ENCODE measurements around the gene CSKMT. TPM values are rescaled to one million over a fixed set of nuclear protein-coding genes. Genes with fewer than 3 reads are reported as not detected.

The CSKMT gene
- polyA plus RNA-seq, 3 donors from 2014 or later: 2.1 to 4.4 TPM; not detected in 1

- DNase-seq: no peak
- Mint-ChIP-seq H3K27ac (peak within 1 kb of the TSS; percentile 94 to 98 (median 97)), H3K4me1 (peaks cover 47 to 56% of the 10 kb centered on the region in 2 donors), H3K27me3 (ENCODE audit: low read depth in 3 of 3) (peaks cover 2 to 11% (median 8%) of the 10 kb centered on the region in 3 donors), H3K9me3 (no peaks in the 10 kb centered on the region), H3K36me3 (peaks cover 0 to 5% (median 3%) of the 10 kb centered on the region in 3 donors), H3K4me3 (peak within 1 kb of the TSS; percentile 91 to 96 (median 93))
These were observed 42.3 kb downstream of the CSKMT start, which contains the start of the genes BSCL2 and GNG3 for GRCh38 chr11:62707277-62707861. Gene BSCL2 (minus strand): TSS chr11:62707424. CDS start chr11:62707195, 229 bp downstream. Gene GNG3 (plus strand): TSS chr11:62707676. CDS start chr11:62708296, 620 bp downstream.

- peak overlapping the region; percentile 94 to 98 (median 97) for H3K27ac Mint-ChIP-seq
- no peaks in the 10 kb centered on the region for H3K9me3 Mint-ChIP-seq
- H3K27me3 Mint-ChIP-seq (ENCODE audit: low read depth in 3 of 3): peaks cover 2 to 11% (median 8%) of the 10 kb centered on the region in 3 donors
- peaks cover 48 to 66% of the 10 kb centered on the region in 2 donors for H3K4me1 Mint-ChIP-seq
- H3K4me3 Mint-ChIP-seq: peak overlapping the region; percentile 91 to 96 (median 93)
- DNase-seq: no peak
- peaks cover 1 to 5% (median 5%) of the 10 kb centered on the region in 3 donors for H3K36me3 Mint-ChIP-seq
These were observed 43.3 kb downstream of the CSKMT start for GRCh38 chr11:62708392-62708791.

- Mint-ChIP-seq H3K36me3 (peaks cover 4 to 7% (median 5%) of the 10 kb centered on the region in 3 donors), H3K27ac (peak overlapping the region; percentile 94 to 98 (median 97)), H3K9me3 (no peaks in the 10 kb centered on the region), H3K4me3 (peak overlapping the region; percentile 91 to 96 (median 93)), H3K4me1 (peaks cover 49 to 69% of the 10 kb centered on the region in 2 donors), H3K27me3 (ENCODE audit: low read depth in 3 of 3) (peaks cover 2 to 11% (median 8%) of the 10 kb centered on the region in 3 donors)
- DNase-seq: no peak
These were observed 43.7 kb downstream of the CSKMT start for GRCh38 chr11:62708793-62709192.

DNA sequence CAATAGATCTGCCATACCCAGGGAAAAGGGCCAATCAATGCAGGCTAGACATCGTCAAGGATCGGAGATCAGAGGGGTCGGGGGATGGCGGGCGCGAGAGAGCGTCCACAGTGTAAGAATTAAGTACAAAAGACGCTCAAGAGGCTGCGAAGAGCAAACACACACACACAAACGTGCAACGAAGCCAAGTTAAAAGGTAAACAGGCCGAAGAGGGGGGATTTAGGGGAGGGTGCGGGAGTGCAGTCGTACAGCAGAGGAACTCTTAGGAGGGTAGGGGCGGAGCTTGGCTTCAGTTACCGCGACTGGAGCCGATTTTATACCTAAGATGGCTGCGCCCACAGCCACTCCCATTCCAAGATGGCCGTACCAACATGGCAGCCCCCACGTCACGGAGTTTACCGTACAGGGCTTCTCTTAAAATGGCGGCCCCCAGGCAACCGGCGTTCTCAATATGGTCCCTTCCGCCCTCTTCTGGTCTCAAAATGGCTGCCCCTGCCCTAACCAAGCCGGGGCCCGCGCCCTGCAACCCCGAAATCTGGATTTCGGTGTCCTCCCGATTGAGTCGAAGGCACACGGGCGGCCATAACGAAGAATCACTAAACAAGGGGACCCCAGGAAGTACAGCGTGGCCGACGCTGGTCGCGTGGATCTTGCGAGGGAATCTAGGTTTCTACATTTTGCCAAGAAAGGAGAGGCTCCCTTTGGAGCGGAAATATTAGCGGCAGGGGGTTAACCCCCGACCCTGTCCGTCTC, 44.3 kb downstream of the CSKMT start:
- DNase-seq: peak; percentile 95 to 96 (median 96)
- H3K27ac Mint-ChIP-seq: peak overlapping the region; percentile 94 to 98 (median 97)
- H3K36me3 Mint-ChIP-seq: peaks cover 4 to 7% (median 5%) of the 10 kb centered on the region in 3 donors
- H3K4me3 Mint-ChIP-seq: peak overlapping the region; percentile 91 to 96 (median 93)
- peaks cover 2 to 11% (median 8%) of the 10 kb centered on the region in 3 donors for H3K27me3 Mint-ChIP-seq (ENCODE audit: low read depth in 3 of 3)
- no peaks in the 10 kb centered on the region for H3K9me3 Mint-ChIP-seq
- H3K4me1 Mint-ChIP-seq: peaks cover 49 to 69% of the 10 kb centered on the region in 2 donors

DNA sequence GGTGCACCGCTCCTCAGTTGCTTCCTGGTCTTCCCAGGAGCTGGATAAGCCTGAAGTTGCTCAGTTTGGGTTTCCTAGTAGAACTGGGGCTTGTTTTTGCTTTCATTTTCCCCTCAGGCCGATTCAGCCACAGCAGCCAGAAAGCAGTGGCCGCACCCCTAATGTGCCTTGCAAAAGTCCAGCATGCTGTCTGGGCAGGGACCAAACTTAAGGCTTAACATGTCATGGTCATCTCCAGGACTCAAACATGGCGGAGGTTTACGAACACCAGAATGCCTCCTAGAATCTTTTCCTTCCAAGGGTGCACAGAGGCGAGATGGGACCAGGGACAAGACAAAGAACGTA, 44.9 kb downstream of the CSKMT start:
- Mint-ChIP-seq H3K27me3 (ENCODE audit: low read depth in 3 of 3) (peaks cover 2 to 11% (median 8%) of the 10 kb centered on the region in 3 donors), H3K36me3 (peaks cover 4 to 11% (median 5%) of the 10 kb centered on the region in 3 donors), H3K4me3 (peak overlapping the region; percentile 91 to 96 (median 93)), H3K4me1 (peaks cover 49 to 68% of the 10 kb centered on the region in 2 donors), H3K9me3 (no peaks in the 10 kb centered on the region), H3K27ac (peak overlapping the region; percentile 94 to 98 (median 97))
- no peak for DNase-seq

- no peak for DNase-seq
- Mint-ChIP-seq H3K36me3 (peaks cover 10 to 32% (median 23%) of the 10 kb centered on the region in 3 donors), H3K27me3 (ENCODE audit: low read depth in 3 of 3) (peaks cover 2 to 6% (median 4%) of the 10 kb centered on the region in 3 donors), H3K4me1 (peaks cover 33 to 53% of the 10 kb centered on the region in 2 donors), H3K27ac (peak overlapping the region; percentile 26 to 90 (median 74)), H3K4me3 (peak overlapping the region in 1 of 5 donors; percentile 15), H3K9me3 (no peaks in the 10 kb centered on the region)
These were observed 47.2 kb downstream of the CSKMT start for GRCh38 chr11:62712276-62712812.

DNA sequence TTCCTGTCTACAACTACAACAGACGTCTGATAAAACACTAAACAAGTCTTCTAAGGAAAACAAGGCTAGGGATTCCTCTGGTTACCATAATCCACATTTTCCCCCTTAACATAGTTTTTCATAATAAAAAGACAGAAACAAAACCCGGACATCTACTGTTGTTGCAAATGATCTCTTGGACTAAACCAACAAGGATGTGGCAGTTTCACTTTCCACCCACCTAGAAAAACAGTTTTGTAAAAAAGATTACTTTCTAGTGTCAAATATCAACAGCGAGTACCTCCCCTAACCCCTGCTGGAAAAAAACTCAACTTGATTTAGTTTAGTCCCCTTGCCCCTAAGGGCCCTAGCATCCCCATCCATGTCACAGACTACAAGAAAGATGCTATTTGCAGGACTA, 47.7 kb downstream of the CSKMT start:
- Mint-ChIP-seq H3K27me3 (ENCODE audit: low read depth in 3 of 3) (peaks cover 2 to 6% (median 4%) of the 10 kb centered on the region in 3 donors), H3K4me3 (peak overlapping the region in 2 of 5 donors; percentile 13), H3K9me3 (no peaks in the 10 kb centered on the region), H3K4me1 (peaks cover 30 to 53% of the 10 kb centered on the region in 2 donors), H3K36me3 (peaks cover 11 to 34% (median 25%) of the 10 kb centered on the region in 3 donors), H3K27ac (peak overlapping the region; percentile 18 to 90 (median 71))
- DNase-seq: no peak

DNA sequence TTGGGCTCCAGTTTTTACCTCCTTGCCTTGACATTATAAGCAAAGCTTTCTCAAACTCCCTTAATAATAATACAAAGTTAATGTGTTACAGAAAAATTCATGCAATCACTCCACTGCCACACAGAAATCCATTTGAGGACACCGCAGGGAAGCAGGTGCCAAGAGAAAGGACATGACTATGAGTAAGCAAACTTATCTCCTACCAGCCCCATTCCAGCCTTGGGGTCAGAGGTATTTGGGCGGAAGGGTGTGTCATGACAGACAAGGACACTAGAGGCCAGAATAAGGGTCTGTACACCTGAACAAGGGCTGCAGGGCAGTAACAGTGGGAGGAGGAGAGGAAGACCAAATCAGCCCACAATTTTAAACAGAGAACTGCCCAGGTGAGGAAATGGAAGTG, 48.2 kb downstream of the CSKMT start:
- no peak for DNase-seq
- Mint-ChIP-seq H3K4me3 (no peak overlapping the region), H3K9me3 (no peaks in the 10 kb centered on the region), H3K27ac (peak overlapping the region; percentile 28 to 90 (median 71)), H3K27me3 (ENCODE audit: low read depth in 3 of 3) (peaks cover 2 to 6% (median 4%) of the 10 kb centered on the region in 3 donors), H3K36me3 (peaks cover 15 to 39% (median 29%) of the 10 kb centered on the region in 3 donors), H3K4me1 (peaks cover 30 to 52% of the 10 kb centered on the region in 2 donors)

GRCh38 chr11:62715150-62716130, 50.3 kb downstream of the CSKMT start:
- no peak for DNase-seq
- Mint-ChIP-seq H3K27ac (peak overlapping the region in 5 of 6 donors; percentile 8 to 59 (median 23)), H3K36me3 (peaks cover 26 to 48% (median 38%) of the 10 kb centered on the region in 3 donors), H3K4me1 (peaks cover 14 to 38% of the 10 kb centered on the region in 2 donors), H3K4me3 (no peak overlapping the region), H3K9me3 (no peaks in the 10 kb centered on the region), H3K27me3 (ENCODE audit: low read depth in 3 of 3) (no peaks in the 10 kb centered on the region)

- H3K4me3 Mint-ChIP-seq: no peak overlapping the region
- no peak for DNase-seq
- no peaks in the 10 kb centered on the region for H3K9me3 Mint-ChIP-seq
- no peaks in the 10 kb centered on the region for H3K27me3 Mint-ChIP-seq (ENCODE audit: low read depth in 3 of 3)
- peaks cover 13 to 35% of the 10 kb centered on the region in 2 donors for H3K4me1 Mint-ChIP-seq
- peaks cover 31 to 53% (median 43%) of the 10 kb centered on the region in 3 donors for H3K36me3 Mint-ChIP-seq
- H3K27ac Mint-ChIP-seq: peak overlapping the region in 2 of 6 donors; percentile 12 to 23
These were observed 51.1 kb downstream of the CSKMT start for GRCh38 chr11:62716206-62716605.

DNA sequence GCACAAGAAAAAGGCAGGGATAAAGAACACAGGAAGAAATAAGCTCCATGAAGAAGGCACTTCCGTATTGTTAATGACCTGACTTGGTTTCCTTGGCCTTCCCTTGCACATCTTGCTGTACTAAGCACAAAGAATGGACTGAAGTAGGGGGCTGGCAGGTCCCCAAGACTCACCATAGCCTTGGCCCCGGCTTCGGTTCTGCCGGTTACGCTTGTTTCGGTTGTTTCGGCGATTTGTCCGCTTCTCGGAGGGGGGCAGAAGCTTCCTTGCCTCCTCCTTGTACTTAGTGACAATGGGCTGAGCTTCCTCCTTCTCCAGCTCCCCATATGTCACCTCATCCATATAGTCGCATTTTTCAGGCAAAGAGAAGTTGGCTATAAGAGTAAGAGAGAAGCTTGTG, 51.7 kb downstream of the CSKMT start:
- H3K4me1 Mint-ChIP-seq: peaks cover 13 to 35% of the 10 kb centered on the region in 2 donors
- DNase-seq: no peak
- H3K36me3 Mint-ChIP-seq: peaks cover 37 to 59% (median 49%) of the 10 kb centered on the region in 3 donors
- H3K27ac Mint-ChIP-seq: no peak overlapping the region
- no peaks in the 10 kb centered on the region for H3K9me3 Mint-ChIP-seq
- no peaks in the 10 kb centered on the region for H3K27me3 Mint-ChIP-seq (ENCODE audit: low read depth in 3 of 3)
- H3K4me3 Mint-ChIP-seq: no peak overlapping the region
